ENCODE results near the gene LYPLAL1.

The LYPLAL1 gene

GRCh38 chr1:219215477-219215876 lies 41.8 kb downstream of the LYPLAL1 start:
- TF ChIP-seq, protein P1, sequence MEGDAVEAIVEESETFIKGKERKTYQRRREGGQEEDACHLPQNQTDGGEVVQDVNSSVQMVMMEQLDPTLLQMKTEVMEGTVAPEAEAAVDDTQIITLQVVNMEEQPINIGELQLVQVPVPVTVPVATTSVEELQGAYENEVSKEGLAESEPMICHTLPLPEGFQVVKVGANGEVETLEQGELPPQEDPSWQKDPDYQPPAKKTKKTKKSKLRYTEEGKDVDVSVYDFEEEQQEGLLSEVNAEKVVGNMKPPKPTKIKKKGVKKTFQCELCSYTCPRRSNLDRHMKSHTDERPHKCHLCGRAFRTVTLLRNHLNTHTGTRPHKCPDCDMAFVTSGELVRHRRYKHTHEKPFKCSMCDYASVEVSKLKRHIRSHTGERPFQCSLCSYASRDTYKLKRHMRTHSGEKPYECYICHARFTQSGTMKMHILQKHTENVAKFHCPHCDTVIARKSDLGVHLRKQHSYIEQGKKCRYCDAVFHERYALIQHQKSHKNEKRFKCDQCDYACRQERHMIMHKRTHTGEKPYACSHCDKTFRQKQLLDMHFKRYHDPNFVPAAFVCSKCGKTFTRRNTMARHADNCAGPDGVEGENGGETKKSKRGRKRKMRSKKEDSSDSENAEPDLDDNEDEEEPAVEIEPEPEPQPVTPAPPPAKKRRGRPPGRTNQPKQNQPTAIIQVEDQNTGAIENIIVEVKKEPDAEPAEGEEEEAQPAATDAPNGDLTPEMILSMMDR (IDR thresholded peaks at IDR 0.05; ENCODE audit: low read length) = no peak
- TF ChIP-seq EZH2 (IDR thresholded peaks at IDR 0.05; ENCODE audit: borderline replicate concordance, low read length) = no peak
- H3K9ac ChIP-seq (ENCODE audit: low read length) = no peak overlapping the region
- no peak overlapping the region for H3K4me2 ChIP-seq (ENCODE audit: low read length)
- no peaks in the 10 kb centered on the region for H3F3A ChIP-seq (ENCODE audit: insufficient read depth, low read length)
- H3K27ac ChIP-seq (ENCODE audit: low read depth, low read length, poor library complexity, severe bottlenecking) = no peak overlapping the region
- H3K79me2 ChIP-seq (ENCODE audit: insufficient read depth, low read length) = no peaks in the 10 kb centered on the region
- H3K4me1 ChIP-seq (ENCODE audit: insufficient read depth, low read length, severe bottlenecking) = no peaks in the 10 kb centered on the region
- H4K20me1 ChIP-seq (ENCODE audit: insufficient read depth, low read length) = no peaks in the 10 kb centered on the region
- H3K36me3 ChIP-seq (ENCODE audit: insufficient read depth, low read length) = peaks cover 15% of the 10 kb centered on the region; the same call in 1 of the 2 replicates
- H3K9me3 ChIP-seq (ENCODE audit: low read length) = no peaks in the 10 kb centered on the region
- no peaks in the 10 kb centered on the region for H3K9me2 ChIP-seq (ENCODE audit: low read depth, low read length)
- H3K4me3 ChIP-seq (ENCODE audit: low read depth, low read length, poor library complexity, severe bottlenecking) = no peak overlapping the region
- H3K27me3 ChIP-seq (ENCODE audit: insufficient read depth, low read length) = no peaks in the 10 kb centered on the region
- H2AFZ ChIP-seq (ENCODE audit: low read length) = no peak overlapping the region

DNA sequence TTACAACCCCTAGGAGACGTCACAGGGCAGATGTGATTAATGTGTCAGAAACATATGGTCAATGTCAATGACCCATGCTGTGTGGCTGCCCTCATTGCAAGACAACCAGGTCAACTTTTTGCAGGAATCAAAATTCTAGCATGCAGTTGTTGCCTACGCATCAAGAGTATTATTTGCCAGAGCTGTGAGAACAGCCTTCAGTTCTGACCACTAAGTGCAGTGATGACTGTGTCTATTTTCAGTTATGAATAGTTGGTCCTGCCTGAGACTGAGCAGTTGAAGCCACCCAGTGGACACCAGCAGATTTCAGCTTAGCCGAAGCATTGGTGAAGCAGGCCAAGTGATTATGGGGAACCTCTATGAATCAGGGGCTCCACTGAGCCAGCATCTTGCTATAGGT lies 47.3 kb downstream of the LYPLAL1 start:
- no peak for TF ChIP-seq EZH2 (IDR thresholded peaks at IDR 0.05; ENCODE audit: borderline replicate concordance, low read length)
- TF ChIP-seq, protein P1 (IDR thresholded peaks at IDR 0.05; ENCODE audit: low read length) = no peak
- H3K36me3 ChIP-seq (ENCODE audit: insufficient read depth, low read length) = peaks cover 5% of the 10 kb centered on the region; the same call in 1 of the 2 replicates
- no peaks in the 10 kb centered on the region for H3K27me3 ChIP-seq (ENCODE audit: insufficient read depth, low read length)
- H3K9ac ChIP-seq (ENCODE audit: low read length) = no peak overlapping the region
- H3K4me1 ChIP-seq (ENCODE audit: insufficient read depth, low read length, severe bottlenecking) = no peaks in the 10 kb centered on the region
- no peaks in the 10 kb centered on the region for H3F3A ChIP-seq (ENCODE audit: insufficient read depth, low read length)
- no peak overlapping the region for H2AFZ ChIP-seq (ENCODE audit: low read length)
- H3K27ac ChIP-seq (ENCODE audit: low read depth, low read length, poor library complexity, severe bottlenecking) = no peak overlapping the region
- H3K4me3 ChIP-seq (ENCODE audit: low read depth, low read length, poor library complexity, severe bottlenecking) = no peak overlapping the region
- no peak overlapping the region for H3K4me2 ChIP-seq (ENCODE audit: low read length)
- no peaks in the 10 kb centered on the region for H3K9me2 ChIP-seq (ENCODE audit: low read depth, low read length)
- H3K79me2 ChIP-seq (ENCODE audit: insufficient read depth, low read length) = no peaks in the 10 kb centered on the region
- H3K9me3 ChIP-seq (ENCODE audit: low read length) = no peaks in the 10 kb centered on the region
- no peaks in the 10 kb centered on the region for H4K20me1 ChIP-seq (ENCODE audit: insufficient read depth, low read length)

GRCh38 chr1:219223496-219223895 lies 49.8 kb downstream of the LYPLAL1 start:
- no peak overlapping the region for H2AFZ ChIP-seq (ENCODE audit: low read length)
- no peaks in the 10 kb centered on the region for H3K9me3 ChIP-seq (ENCODE audit: low read length)
- H3K9me2 ChIP-seq (ENCODE audit: low read depth, low read length) = no peaks in the 10 kb centered on the region
- no peaks in the 10 kb centered on the region for H3K4me1 ChIP-seq (ENCODE audit: insufficient read depth, low read length, severe bottlenecking)
- H4K20me1 ChIP-seq (ENCODE audit: insufficient read depth, low read length) = no peaks in the 10 kb centered on the region
- H3F3A ChIP-seq (ENCODE audit: insufficient read depth, low read length) = no peaks in the 10 kb centered on the region
- no peaks in the 10 kb centered on the region for H3K27me3 ChIP-seq (ENCODE audit: insufficient read depth, low read length)
- H3K36me3 ChIP-seq (ENCODE audit: insufficient read depth, low read length) = peaks cover 4% of the 10 kb centered on the region; the same call in 1 of the 2 replicates
- H3K4me2 ChIP-seq (ENCODE audit: low read length) = no peak overlapping the region
- no peak overlapping the region for H3K9ac ChIP-seq (ENCODE audit: low read length)
- no peaks in the 10 kb centered on the region for H3K79me2 ChIP-seq (ENCODE audit: insufficient read depth, low read length)
- TF ChIP-seq EZH2 (IDR thresholded peaks at IDR 0.05; ENCODE audit: borderline replicate concordance, low read length) = no peak
- TF ChIP-seq, protein P1 (IDR thresholded peaks at IDR 0.05; ENCODE audit: low read length) = no peak
- no peak overlapping the region for H3K27ac ChIP-seq (ENCODE audit: low read depth, low read length, poor library complexity, severe bottlenecking)
- no peak overlapping the region for H3K4me3 ChIP-seq (ENCODE audit: low read depth, low read length, poor library complexity, severe bottlenecking)

Measured in OCI-LY1 (cell line).